Measurements from ENCODE around the gene CNTN2. TPM values are rescaled to one million over a fixed set of nuclear protein-coding genes. Genes with fewer than 3 reads are reported as not detected.

CNTN2 gene
- total RNA-seq, 1 donor from 2014 or later, result not detected

GRCh38 chr1:205065666-205066065 lies 22.7 kb downstream of the CNTN2 start:
- H3K36me3 Mint-ChIP-seq (ENCODE audit: low read depth), result no peaks in the 10 kb centered on the region
- H3K27me3 Mint-ChIP-seq, result no peaks in the 10 kb centered on the region
- ATAC-seq (ENCODE audit: low read depth) (no peak), DNase-seq (no peak)
- no peak overlapping the region for H3K27ac Mint-ChIP-seq
- no peaks in the 10 kb centered on the region for H3K4me1 Mint-ChIP-seq
- intact Hi-C loops (cut with micrococcal nuclease), result no loop called here
- no peak overlapping the region for H3K4me3 Mint-ChIP-seq
- H3K9me3 Mint-ChIP-seq, result no peaks in the 10 kb centered on the region
- POLR2A ChIA-PET, result interaction anchor here (0.6 kb wide), 1 partner anchor 55 kb away, joined by 5 read pairs; no protein-coding TSS in a partner anchor
- CTCF ChIA-PET, result no interaction called here
- no peak for TF ChIP-seq CTCF (IDR thresholded peaks at IDR 0.05)

DNA sequence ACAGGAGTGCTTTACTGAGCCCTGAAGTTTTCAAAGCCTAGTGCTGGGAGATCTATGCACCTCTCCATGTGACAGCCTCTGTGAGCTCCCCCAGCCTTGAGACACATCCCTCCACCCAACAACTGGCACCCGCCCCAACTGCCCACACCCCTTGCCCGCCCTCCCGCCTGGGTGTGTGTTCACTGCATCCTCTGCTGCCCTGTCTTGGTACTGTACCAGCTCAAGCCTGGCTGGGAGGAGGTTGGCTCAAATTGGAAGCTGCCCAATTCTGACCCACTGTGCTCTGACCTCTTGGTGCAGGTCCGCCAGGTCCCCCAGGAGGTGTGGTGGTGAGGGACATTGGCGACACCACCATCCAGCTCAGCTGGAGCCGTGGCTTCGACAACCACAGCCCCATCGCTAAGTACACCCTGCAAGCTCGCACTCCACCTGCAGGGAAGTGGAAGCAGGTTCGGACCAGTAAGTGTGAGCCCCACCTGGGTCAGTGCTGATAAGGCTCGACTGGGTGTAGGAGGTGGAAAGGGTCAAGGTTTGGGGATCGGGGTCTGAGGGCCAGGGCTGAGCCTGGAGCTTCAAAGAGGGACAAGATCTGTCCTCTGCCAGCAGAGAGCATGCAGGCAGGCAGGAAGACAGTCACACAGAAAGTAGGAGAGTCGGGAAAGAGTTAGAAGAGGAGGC lies 23.3 kb downstream of the CNTN2 start:
- Mint-ChIP-seq H3K27ac (no peak overlapping the region), H3K9me3 (no peaks in the 10 kb centered on the region), H3K27me3 (no peaks in the 10 kb centered on the region), H3K4me1 (no peaks in the 10 kb centered on the region), H3K4me3 (no peak overlapping the region), H3K36me3 (ENCODE audit: low read depth) (no peaks in the 10 kb centered on the region)
- ATAC-seq (ENCODE audit: low read depth) (no peak), DNase-seq (no peak)
- TF ChIP-seq CTCF (IDR thresholded peaks at IDR 0.05), result no peak
- intact Hi-C loops (cut with micrococcal nuclease), result no loop called here
- POLR2A ChIA-PET, result interaction anchor here (0.6 kb wide), 1 partner anchor 56 kb away, joined by 5 read pairs; no protein-coding TSS in a partner anchor
- CTCF ChIA-PET, result no interaction called here

DNA sequence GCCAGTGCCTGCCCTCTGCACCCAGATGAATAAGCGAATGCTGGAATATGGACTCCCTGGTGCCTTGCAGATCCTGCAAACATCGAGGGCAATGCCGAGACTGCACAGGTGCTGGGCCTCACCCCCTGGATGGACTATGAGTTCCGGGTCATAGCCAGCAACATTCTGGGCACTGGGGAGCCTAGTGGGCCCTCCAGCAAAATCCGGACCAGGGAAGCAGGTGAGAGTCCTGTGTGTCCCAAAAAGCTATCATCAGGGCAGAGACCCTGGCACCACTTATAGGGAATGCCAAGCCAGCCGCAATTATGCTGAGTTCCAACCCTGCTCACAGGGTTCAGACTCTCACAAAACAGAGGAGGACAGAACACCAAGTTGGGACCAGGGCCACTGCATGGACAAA lies 24.0 kb downstream of the CNTN2 start:
- ChIA-PET CTCF (no interaction called here), POLR2A (no interaction called here)
- intact Hi-C loops (cut with micrococcal nuclease), result no loop called here
- ATAC-seq (ENCODE audit: low read depth), result no peak
- TF ChIP-seq CTCF (IDR thresholded peaks at IDR 0.05), result no peak
- H3K4me1 Mint-ChIP-seq, result no peaks in the 10 kb centered on the region
- H3K9me3 Mint-ChIP-seq, result no peaks in the 10 kb centered on the region
- no peak for DNase-seq
- H3K27me3 Mint-ChIP-seq, result no peaks in the 10 kb centered on the region
- H3K36me3 Mint-ChIP-seq (ENCODE audit: low read depth), result no peaks in the 10 kb centered on the region
- no peak overlapping the region for H3K4me3 Mint-ChIP-seq
- no peak overlapping the region for H3K27ac Mint-ChIP-seq

- Mint-ChIP-seq H3K4me1 (no peaks in the 10 kb centered on the region), H3K4me3 (no peak overlapping the region), H3K27me3 (no peaks in the 10 kb centered on the region), H3K36me3 (ENCODE audit: low read depth) (no peaks in the 10 kb centered on the region), H3K9me3 (no peaks in the 10 kb centered on the region), H3K27ac (no peak overlapping the region)
- CTCF ChIA-PET, result no interaction called here
- ATAC-seq (ENCODE audit: low read depth) (no peak), DNase-seq (no peak)
- intact Hi-C loops (cut with micrococcal nuclease), result no loop called here
- no peak for TF ChIP-seq CTCF (IDR thresholded peaks at IDR 0.05)
- POLR2A ChIA-PET, result no interaction called here
These were observed 25.0 kb downstream of the CNTN2 start for GRCh38 chr1:205068001-205068400.

DNA sequence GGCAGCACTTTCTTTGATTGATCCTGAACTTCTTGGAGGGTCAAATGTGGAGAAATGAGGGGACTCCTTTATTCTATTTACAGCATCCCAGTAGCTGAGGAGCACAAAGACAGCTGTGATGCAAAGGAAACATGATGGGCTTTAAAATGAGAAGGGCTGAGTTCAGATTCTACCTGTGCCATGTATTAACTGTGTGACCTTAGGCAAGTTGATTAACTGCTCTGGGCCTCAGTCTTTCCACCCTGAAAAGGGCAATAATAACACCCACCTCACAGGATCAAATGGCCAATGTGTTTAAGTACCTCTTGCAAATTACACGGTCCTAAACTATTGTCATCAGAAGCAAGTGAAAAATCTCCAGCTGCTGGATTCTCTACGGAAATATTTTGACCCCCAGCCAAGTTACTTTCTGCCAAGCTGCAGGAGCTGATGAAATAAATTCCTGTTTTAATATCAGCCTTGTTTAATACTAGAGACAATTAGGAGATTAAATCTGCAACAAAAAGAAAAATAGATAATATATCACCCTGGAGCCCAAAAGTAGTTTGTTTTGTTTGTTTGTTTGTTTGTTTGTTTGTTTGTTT lies 25.5 kb downstream of the CNTN2 start:
- intact Hi-C loops (cut with micrococcal nuclease), result no loop called here
- ChIA-PET POLR2A (no interaction called here), CTCF (no interaction called here)
- Mint-ChIP-seq H3K27me3 (no peaks in the 10 kb centered on the region), H3K27ac (no peak overlapping the region), H3K36me3 (ENCODE audit: low read depth) (no peaks in the 10 kb centered on the region), H3K4me3 (no peak overlapping the region), H3K4me1 (no peaks in the 10 kb centered on the region), H3K9me3 (no peaks in the 10 kb centered on the region)
- DNase-seq, result no peak
- no peak for ATAC-seq (ENCODE audit: low read depth)
- TF ChIP-seq CTCF (IDR thresholded peaks at IDR 0.05), result no peak
